Heart left ventricle (tissue), 13 donors: Measurements from ENCODE around the gene WNK2.

Experiments
- POLR2A ChIP-seq, 2 donors: fragments of 450-650 bp; IDR thresholded peaks; one replicate each; pipeline ENCODE4 v1.6.1; 2017; ENCODE audit warnings: antibody characterized with exemption in 2 of 2, mild to moderate bottlenecking in 2 of 2, moderate library complexity in 2 of 2
- TF ChIP-seq, protein P1 (sequence below), 12 donors: fragments of 200-600 bp; sonication (generic) in 4 of 12; IDR thresholded peaks; one replicate each; pipeline versions ENCODE4 v1.5.0 to v1.8.0; 2018 to 2022; ENCODE audit warnings: antibody characterized with exemption in 12 of 12, mild to moderate bottlenecking in 5 of 12
- donor health status: ischemic (EF 13 %, LVEDD 7.1; RV severe dilation, severe dysfunction).
- donor health status: DM: no; HTN: yes; CAD: no.
- donor health status: DM: no; HTN: no; CAD: no.
- donor health status: ischemic (EF 25% LVEDD 6.9; RV normal size, moderate dysfunction).
- donor health status: ischemic (EF 25% LVEDD 5.7; RV mildly dilated, moderate dysfunction).
- donor health status: ischemic (EF 35%, LVEDD 5.7; RV mildly dilated, moderate dysfunction).
- donor health status: nonischemic (EF 11% LVEDD 7.7; RV severe dilation, severe dysfunction).
- donor health status: DM: yes; HTN: yes; CAD: no.
- donor health status: PGD.
- donor health status: ischemic (EF 29% LVEDD 5.4; RV normal size, mild dysfunction).
- donor health status: nonischemic (EF 23%, LVEDD 6.1; RV moderate dilation, normal function).

DNA sequence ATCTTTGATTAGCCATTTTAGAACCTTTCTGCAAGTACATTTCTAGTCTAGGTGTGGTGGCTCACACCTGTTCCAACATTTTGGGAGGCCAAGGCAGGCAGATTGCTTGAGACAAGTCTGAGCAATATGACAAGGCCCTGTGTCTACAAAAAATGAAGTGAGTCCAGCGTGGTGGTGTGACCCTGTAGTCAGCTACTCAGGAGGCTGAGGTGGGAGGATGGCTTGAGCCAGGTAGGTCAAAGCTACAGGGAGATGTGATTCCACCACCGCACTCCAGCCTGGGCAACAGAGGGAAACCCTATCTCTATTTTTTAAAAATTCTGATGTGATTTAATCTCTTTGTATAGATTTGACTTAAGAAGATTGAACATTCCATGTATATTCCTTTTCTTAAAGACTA, 171.9 kb downstream of the WNK2 start:
- TF ChIP-seq, protein P1, sequence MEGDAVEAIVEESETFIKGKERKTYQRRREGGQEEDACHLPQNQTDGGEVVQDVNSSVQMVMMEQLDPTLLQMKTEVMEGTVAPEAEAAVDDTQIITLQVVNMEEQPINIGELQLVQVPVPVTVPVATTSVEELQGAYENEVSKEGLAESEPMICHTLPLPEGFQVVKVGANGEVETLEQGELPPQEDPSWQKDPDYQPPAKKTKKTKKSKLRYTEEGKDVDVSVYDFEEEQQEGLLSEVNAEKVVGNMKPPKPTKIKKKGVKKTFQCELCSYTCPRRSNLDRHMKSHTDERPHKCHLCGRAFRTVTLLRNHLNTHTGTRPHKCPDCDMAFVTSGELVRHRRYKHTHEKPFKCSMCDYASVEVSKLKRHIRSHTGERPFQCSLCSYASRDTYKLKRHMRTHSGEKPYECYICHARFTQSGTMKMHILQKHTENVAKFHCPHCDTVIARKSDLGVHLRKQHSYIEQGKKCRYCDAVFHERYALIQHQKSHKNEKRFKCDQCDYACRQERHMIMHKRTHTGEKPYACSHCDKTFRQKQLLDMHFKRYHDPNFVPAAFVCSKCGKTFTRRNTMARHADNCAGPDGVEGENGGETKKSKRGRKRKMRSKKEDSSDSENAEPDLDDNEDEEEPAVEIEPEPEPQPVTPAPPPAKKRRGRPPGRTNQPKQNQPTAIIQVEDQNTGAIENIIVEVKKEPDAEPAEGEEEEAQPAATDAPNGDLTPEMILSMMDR (IDR thresholded peaks at IDR 0.05), result no peak
- TF ChIP-seq POLR2A (IDR thresholded peaks at IDR 0.05), result no peak
